B cell (primary cell): ENCODE results near the gene STX2.

Experiments
- CTCF ChIP-seq: fragments of 200-600 bp; IDR thresholded peaks from one replicate; pipeline ENCODE4 v1.8.0; 2022; ENCODE audit warnings: antibody characterized with exemption, mild to moderate bottlenecking
- EZH2 ChIP-seq: IDR thresholded peaks from 2 replicates; pipeline ENCODE4 v1.6.1; 2012; ENCODE audit warnings: borderline replicate concordance, low read depth, mild to moderate bottlenecking, moderate library complexity, low read length; ENCODE audit not compliant: insufficient read depth, poor library complexity, severe bottlenecking

DNA sequence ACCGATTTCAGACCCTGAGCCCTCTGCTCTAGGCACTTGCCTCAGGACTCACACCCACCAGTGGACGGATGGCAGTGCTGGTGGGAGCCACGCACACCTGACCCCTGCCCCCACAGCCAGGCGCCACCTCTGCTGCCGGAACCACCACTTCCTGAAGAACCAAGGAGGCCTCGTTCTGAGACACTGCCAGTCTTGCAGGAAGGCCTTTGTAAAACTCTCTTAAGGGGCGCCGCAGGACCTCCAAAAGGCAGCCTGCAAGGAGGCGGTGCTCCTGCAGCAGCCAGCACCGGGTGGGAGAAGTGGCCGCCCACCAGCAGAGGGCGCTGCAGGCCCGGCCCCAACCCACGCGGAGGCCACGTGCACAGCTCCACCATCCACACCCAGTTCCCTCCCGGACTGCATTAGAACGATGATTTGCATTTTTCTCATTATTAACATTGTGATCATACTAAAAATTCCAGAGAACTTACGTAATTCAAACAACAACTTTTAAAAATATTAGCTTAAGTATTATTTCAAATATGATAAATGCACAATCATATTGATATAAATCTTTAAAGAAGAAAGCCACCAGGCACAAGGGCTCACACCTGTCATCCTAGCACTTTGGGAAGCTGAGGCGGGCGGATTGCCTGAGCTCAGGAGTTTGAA is 12.8 kb downstream of the STX2 start:
- TF ChIP-seq CTCF, result peak; percentile 75
- no peak for TF ChIP-seq EZH2
